PC-9 (cell line): ENCODE measurements around the gene CDK5RAP2. TPM values are rescaled to one million over a fixed set of nuclear protein-coding genes. Genes with fewer than 3 reads are reported as not detected.
"Not testable (repeated sequence)": the region's sequence is repeated elsewhere in the genome, so short reads cannot be mapped to it uniquely, and the experiment has no call there.

Experiments used
- BruUV-seq: library from RNA; stranded (reverse); fragments of 400-500 nt; replicated peaks from 2 replicates; lab custom pipeline; 2021; lab: Mats Ljungman, UMichigan
- CTCF ChIA-PET: fragments of 300-600 bp; sonication (Branson Sonifier 250); formaldehyde crosslinking; loops from one replicate; lab custom pipeline; 2022; ENCODE audit warnings: antibody characterized with exemption; lab: Charles Lee
- POLR2A ChIA-PET: fragments of 300-600 bp; sonication (Branson Sonifier 250); formaldehyde crosslinking; loops from one replicate; lab custom pipeline; 2022; ENCODE audit warnings: antibody characterized with exemption; ENCODE audit not compliant: unreplicated experiment; lab: Charles Lee
- DNase-seq, 2 experiments: peaks; one replicate each; pipeline versions ENCODE4 v3.0.0 to v3.0.0-alpha.2; 2015 to 2022; ENCODE audit warnings: mixed read lengths in 1 of 2
- H2AFZ ChIP-seq: fragments of 200-600 bp; sonication (generic); 2 replicates; pipeline ENCODE4 v1.8.1; 2017; ENCODE audit warnings: antibody characterized with exemption
- H3F3A ChIP-seq: fragments of 200-600 bp; sonication (generic); 2 replicates; pipeline ENCODE4 v1.8.1; 2017; ENCODE audit warnings: antibody characterized with exemption, mild to moderate bottlenecking, low read depth; ENCODE audit not compliant: insufficient read depth
- H3K27ac ChIP-seq: fragments of 200-600 bp; sonication (generic); 2 replicates; pipeline ENCODE4 v1.6.1; 2016; ENCODE audit warnings: mixed run types
- H3K27me3 ChIP-seq: fragments of 200-600 bp; sonication (generic); 2 replicates; pipeline ENCODE4 v1.6.1; 2016; ENCODE audit warnings: low read depth, mixed run types; ENCODE audit not compliant: insufficient read depth
- H3K36me3 ChIP-seq: fragments of 200-600 bp; sonication (generic); 2 replicates; pipeline ENCODE4 v1.6.1; 2016; ENCODE audit warnings: low read depth, mixed run types
- H3K4me1 ChIP-seq: fragments of 200-600 bp; sonication (generic); replicated peaks from 2 replicates; pipeline ENCODE4 v1.6.1; 2016; ENCODE audit warnings: mixed run types; ENCODE audit not compliant: insufficient read depth
- H3K4me2 ChIP-seq: fragments of 200-600 bp; sonication (generic); 2 replicates; pipeline ENCODE4 v1.6.1; 2017; ENCODE audit warnings: mixed run types
- H3K4me3 ChIP-seq: fragments of 200-600 bp; sonication (generic); 2 replicates; pipeline ENCODE4 v1.6.1; 2016; ENCODE audit warnings: mixed run types
- H3K79me2 ChIP-seq: fragments of 200-600 bp; sonication (generic); 2 replicates; pipeline ENCODE4 v1.6.1; 2017; ENCODE audit warnings: low read depth, mixed run types
- H3K9me2 ChIP-seq: fragments of 200-600 bp; sonication (generic); 2 replicates; pipeline ENCODE4 v1.8.1; 2017; ENCODE audit warnings: mild to moderate bottlenecking; ENCODE audit not compliant: insufficient read depth
- H3K9me3 ChIP-seq: fragments of 200-600 bp; sonication (generic); 2 replicates; pipeline ENCODE4 v1.8.1; 2016; ENCODE audit warnings: low read depth; ENCODE audit not compliant: insufficient read depth
- H4K20me1 ChIP-seq: fragments of 200-600 bp; sonication (generic); 2 replicates; pipeline ENCODE4 v1.8.1; 2017; ENCODE audit not compliant: insufficient read depth
- CTCF ChIP-seq: fragments of 200-600 bp; sonication (generic); conservative IDR thresholded peaks from 2 replicates; pipeline ENCODE4 v1.6.1; 2017; ENCODE audit warnings: mixed run types, antibody characterized with exemption, mild to moderate bottlenecking, moderate library complexity
- EZH2 ChIP-seq: fragments of 200-600 bp; sonication (generic); IDR thresholded peaks from 2 replicates; pipeline ENCODE4 v1.8.0; 2017; ENCODE audit warnings: antibody characterized with exemption, low read depth
- intact Hi-C: fragments of 100-400 bp; cut with micrococcal nuclease; formaldehyde crosslinking; loops from one replicate; pipeline ENCODE4 v1.10.0; 2022; ENCODE audit not compliant: unreplicated experiment
- total RNA-seq: library from RNA; stranded (reverse); gene quantifications from 2 replicates; pipeline ENCODE4 v1.2.3, GENCODE V29; 2021

The CDK5RAP2 gene
- total RNA-seq, 1 experiment from 2014 or later, result 113 TPM

- Histone ChIP-seq H3F3A (no peaks in the 10 kb centered on the region), H2AFZ (no peak overlapping the region), H3K9me3 (no peaks in the 10 kb centered on the region), H3K4me2 (no peak overlapping the region), H3K27ac (no peak overlapping the region), H4K20me1 (peaks cover 11% of the 10 kb centered on the region; the same call in 1 of the 2 replicates), H3K79me2 (no peaks in the 10 kb centered on the region; the same call in 1 of the 2 replicates), H3K9me2 (no peaks in the 10 kb centered on the region), H3K4me3 (no peak overlapping the region), H3K27me3 (no peaks in the 10 kb centered on the region), H3K36me3 (0 out of 2 replicates have a peak, but pooled peaks cover 3% of the 10 kb centered on the region), H3K4me1 (no peaks in the 10 kb centered on the region)
- no peak for TF ChIP-seq EZH2
- no peak for TF ChIP-seq CTCF
- BruUV-seq, result no TSS peak
- intact Hi-C loops, result no loop called here
- no peak for DNase-seq
- CTCF ChIA-PET, result no interaction called here
- POLR2A ChIA-PET, result no interaction called here
Measured at GRCh38 chr9:120556775-120557174, 23.2 kb downstream of the CDK5RAP2 start.

DNA sequence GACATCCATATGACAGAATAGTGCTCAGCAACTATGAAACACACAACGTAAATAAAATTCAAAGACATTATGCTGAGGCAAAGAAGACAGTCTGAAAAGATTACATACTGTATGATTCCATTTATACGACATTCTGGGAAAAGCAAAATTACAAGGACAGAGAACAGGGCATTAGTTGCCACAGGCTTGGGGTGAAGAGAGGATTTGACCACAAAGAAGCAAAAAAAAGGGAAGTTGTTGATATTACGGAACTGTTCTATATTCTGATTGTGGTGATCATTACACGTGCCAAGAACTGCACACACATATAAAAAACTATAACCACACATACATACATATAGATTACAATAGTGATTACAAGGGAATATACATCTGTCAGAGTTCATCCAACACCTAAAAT, 24.1 kb downstream of the CDK5RAP2 start:
- H4K20me1 ChIP-seq, result peaks cover 11% of the 10 kb centered on the region; the same call in 1 of the 2 replicates
- no peaks in the 10 kb centered on the region for H3K9me3 ChIP-seq
- no peaks in the 10 kb centered on the region for H3K27me3 ChIP-seq
- intact Hi-C loops, result no loop called here
- H3K4me1 ChIP-seq, result no peaks in the 10 kb centered on the region
- H3K36me3 ChIP-seq, result 0 out of 2 replicates have a peak, but pooled peaks cover 4% of the 10 kb centered on the region
- DNase-seq, result no peak
- H2AFZ ChIP-seq, result no peak overlapping the region
- H3K4me2 ChIP-seq, result no peak overlapping the region
- CTCF ChIA-PET, result no interaction called here
- TF ChIP-seq CTCF (no peak), EZH2 (no peak)
- H3K4me3 ChIP-seq, result no peak overlapping the region
- no peaks in the 10 kb centered on the region for H3K79me2 ChIP-seq
- no TSS peak for BruUV-seq
- H3F3A ChIP-seq, result no peaks in the 10 kb centered on the region
- POLR2A ChIA-PET, result no interaction called here
- H3K27ac ChIP-seq, result no peak overlapping the region
- H3K9me2 ChIP-seq, result no peaks in the 10 kb centered on the region

DNA sequence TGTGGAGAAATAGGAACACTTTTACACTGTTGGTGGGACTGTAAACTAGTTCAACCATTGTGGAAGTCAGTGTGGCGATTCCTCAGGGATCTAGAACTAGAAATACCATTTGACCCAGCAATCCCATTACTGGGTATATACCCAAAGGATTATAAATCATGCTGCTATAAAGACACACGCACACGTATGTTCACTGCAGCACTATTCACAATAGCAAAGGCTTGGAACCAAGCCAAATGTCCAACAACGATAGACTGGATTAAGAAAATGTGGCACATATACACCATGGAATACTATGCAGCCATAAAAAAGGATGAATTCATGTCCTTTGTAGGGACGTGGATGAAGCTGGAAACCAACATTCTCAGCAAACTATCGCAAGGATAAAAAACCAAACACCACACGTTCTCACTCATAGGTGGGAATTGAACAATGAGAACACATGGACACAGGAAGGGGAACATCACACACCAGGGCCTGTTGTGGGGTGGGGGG, 27.7 kb downstream of the CDK5RAP2 start:
- H3K36me3 ChIP-seq, H3K9me2 ChIP-seq, H3K4me1 ChIP-seq, H3K27me3 ChIP-seq, H3K4me3 ChIP-seq, POLR2A ChIA-PET, H3K4me2 ChIP-seq, H4K20me1 ChIP-seq, H3K9me3 ChIP-seq, H3F3A ChIP-seq, H2AFZ ChIP-seq, intact Hi-C loops, BruUV-seq, CTCF ChIA-PET, H3K79me2 ChIP-seq, H3K27ac ChIP-seq, DNase-seq: not testable (repeated sequence)
